PC-3 (cell line): ENCODE results near the gene PPP2R3B. TPM values are rescaled to one million over a fixed set of nuclear protein-coding genes. Genes with fewer than 3 reads are reported as not detected.
A peak's percentile ranks its signal among the peaks of the same experiment; 100 is the strongest.
"Not testable (repeated sequence)": the region's sequence is repeated elsewhere in the genome, so short reads cannot be mapped to it uniquely, and the experiment has no call there.

ENCODE experiments used
- ATAC-seq: fragments of 200-7000 bp; cut with Tn5 transposase; 2 replicates; pipeline ENCODE4 v1.9.1; 2020; ENCODE audit warnings: mild to moderate bottlenecking, moderate library complexity
- BruUV-seq: library from RNA; stranded (reverse); fragments of 400-500 nt; replicated peaks from 2 replicates; lab custom pipeline; 2021; lab: Mats Ljungman, UMichigan
- CTCF ChIA-PET: fragments of 300-600 bp; sonication (Branson Sonifier 250); formaldehyde crosslinking; loops from one replicate; lab custom pipeline; 2022; ENCODE audit warnings: antibody characterized with exemption; lab: Charles Lee
- POLR2A ChIA-PET: fragments of 300-600 bp; sonication (Branson Sonifier 250); formaldehyde crosslinking; loops from one replicate; lab custom pipeline; 2022; ENCODE audit warnings: antibody characterized with exemption; ENCODE audit not compliant: unreplicated experiment; lab: Charles Lee
- DNase-seq: peaks from one replicate; pipeline ENCODE4 v3.0.0-alpha.2; 2015
- H2AFZ ChIP-seq: fragments of 300-600 bp; sonication (generic); 2 replicates; pipeline ENCODE4 v1.6.0; 2016; ENCODE audit warnings: antibody characterized with exemption, low read length
- H3F3A ChIP-seq: fragments of 300-600 bp; sonication (generic); one replicate; pipeline ENCODE4 v1.6.0; 2017; ENCODE audit warnings: antibody characterized with exemption, low read length, control low read depth, mild to moderate bottlenecking; ENCODE audit not compliant: unreplicated experiment
- H3K27ac ChIP-seq: fragments of 300-600 bp; sonication (generic); 2 replicates; pipeline ENCODE4 v1.5.1; 2016; ENCODE audit warnings: mild to moderate bottlenecking, low read length
- H3K27me3 ChIP-seq: fragments of 300-600 bp; sonication (generic); 2 replicates; pipeline ENCODE4 v1.6.1; 2016; ENCODE audit warnings: low read length, mixed read lengths
- H3K36me3 ChIP-seq: fragments of 300-600 bp; sonication (generic); 2 replicates; pipeline ENCODE4 v1.6.1; 2016; ENCODE audit warnings: low read depth, mixed run types, low read length, mixed read lengths
- H3K4me1 ChIP-seq: fragments of 300-600 bp; sonication (generic); 2 replicates; pipeline ENCODE4 v1.5.1; 2016; ENCODE audit warnings: low read length; ENCODE audit not compliant: insufficient read depth
- H3K4me2 ChIP-seq: fragments of 300-600 bp; sonication (generic); 2 replicates; pipeline ENCODE4 v1.6.0; 2016; ENCODE audit warnings: low read length
- H3K4me3 ChIP-seq: fragments of 300-600 bp; sonication (generic); 2 replicates; pipeline ENCODE4 v1.5.1; 2016; ENCODE audit warnings: mild to moderate bottlenecking, low read length, mixed read lengths
- H3K79me2 ChIP-seq: fragments of 300-600 bp; sonication (generic); 2 replicates; pipeline ENCODE4 v1.6.1; 2017; ENCODE audit warnings: low read length, mixed read lengths
- H3K9ac ChIP-seq: fragments of 300-600 bp; sonication (generic); 2 replicates; pipeline ENCODE4 v1.6.0; 2016; ENCODE audit warnings: mild to moderate bottlenecking, low read length
- H3K9me2 ChIP-seq: fragments of 300-600 bp; sonication (generic); replicated peaks from 2 replicates; pipeline ENCODE4 v1.6.1; 2016; ENCODE audit warnings: mixed run types, low read length, mixed read lengths
- H3K9me3 ChIP-seq: fragments of 300-600 bp; sonication (generic); 2 replicates; pipeline ENCODE4 v1.6.1; 2016; ENCODE audit warnings: low read length, mixed read lengths
- H4K20me1 ChIP-seq: fragments of 300-600 bp; sonication (generic); 2 replicates; pipeline ENCODE4 v1.6.1; 2016; ENCODE audit warnings: low read length, mixed read lengths
- CTCF ChIP-seq: fragments of 300-600 bp; sonication (generic); conservative IDR thresholded peaks from 2 replicates; pipeline ENCODE4 v1.5.1; 2017; ENCODE audit warnings: antibody characterized with exemption, low read depth, mild to moderate bottlenecking, low read length
- EZH2 ChIP-seq: fragments of 300-600 bp; sonication (generic); IDR thresholded peaks from one replicate; pipeline ENCODE4 v1.6.1; 2017; ENCODE audit warnings: antibody characterized with exemption, mild to moderate bottlenecking, low read length; ENCODE audit not compliant: unreplicated experiment
- EZH2phosphoT487 ChIP-seq: fragments of 300-600 bp; sonication (generic); IDR thresholded peaks from 2 replicates; pipeline ENCODE4 v1.6.1; 2018; ENCODE audit warnings: mild to moderate bottlenecking, antibody characterized with exemption, low read length, borderline replicate concordance
- intact Hi-C: fragments of 100-400 bp; cut with micrococcal nuclease; formaldehyde crosslinking; loops from 2 replicates; pipeline ENCODE4 v1.9.0; 2023
- total RNA-seq: library from RNA; depleted of rRNA; stranded (reverse); fragments of >200 nt; gene quantifications from 2 replicates; pipeline ENCODE4 v1.2.3, GENCODE V29; 2014

The PPP2R3B gene
- total RNA-seq, 1 experiment from 2014 or later = 35.4 TPM

GRCh38 chrX:329291-329910 lies 57.3 kb downstream of the PPP2R3B start:
- Histone ChIP-seq H4K20me1 (no peaks in the 10 kb centered on the region), H3K27ac (no peak overlapping the region), H3K4me1 (no peaks in the 10 kb centered on the region), H3F3A (no peaks in the 10 kb centered on the region), H3K4me2 (no peak overlapping the region), H3K36me3 (no peaks in the 10 kb centered on the region), H2AFZ (no peak overlapping the region), H3K4me3 (no peak overlapping the region), H3K27me3 (no peaks in the 10 kb centered on the region), H3K9me2 (no peaks in the 10 kb centered on the region), H3K79me2 (no peaks in the 10 kb centered on the region), H3K9ac (no peak overlapping the region), H3K9me3 (no peaks in the 10 kb centered on the region)
- no peak for ATAC-seq
- no peak for DNase-seq
- no TSS peak for BruUV-seq
- ChIA-PET CTCF (no interaction called here), POLR2A (no interaction called here)
- TF ChIP-seq EZH2 (no peak), CTCF (no peak), EZH2phosphoT487 (no peak)
- intact Hi-C loops = no loop called here

- Histone ChIP-seq H3K4me3 (no peak overlapping the region), H4K20me1 (no peaks in the 10 kb centered on the region), H3F3A (no peaks in the 10 kb centered on the region), H3K4me1 (no peaks in the 10 kb centered on the region), H3K4me2 (no peak overlapping the region), H3K27me3 (no peaks in the 10 kb centered on the region), H3K9ac (no peak overlapping the region), H2AFZ (no peak overlapping the region), H3K9me3 (no peaks in the 10 kb centered on the region), H3K9me2 (no peaks in the 10 kb centered on the region), H3K36me3 (no peaks in the 10 kb centered on the region), H3K27ac (no peak overlapping the region), H3K79me2 (no peaks in the 10 kb centered on the region)
- intact Hi-C loops = no loop called here
- no TSS peak for BruUV-seq
- ChIA-PET POLR2A (no interaction called here), CTCF (no interaction called here)
- ATAC-seq (no peak), DNase-seq (no peak)
- TF ChIP-seq EZH2 = no peak
- no peak for TF ChIP-seq EZH2phosphoT487
- no peak for TF ChIP-seq CTCF
These were observed 59.0 kb downstream of the PPP2R3B start for GRCh38 chrX:327660-328126.

GRCh38 chrX:324664-325063 lies 62.0 kb downstream of the PPP2R3B start:
- H3K4me3 ChIP-seq, H3K9me3 ChIP-seq, ATAC-seq, H3K4me2 ChIP-seq, H3K4me1 ChIP-seq, H4K20me1 ChIP-seq, BruUV-seq, H3F3A ChIP-seq, POLR2A ChIA-PET, H2AFZ ChIP-seq, H3K27ac ChIP-seq, H3K9ac ChIP-seq, intact Hi-C loops, H3K79me2 ChIP-seq, H3K36me3 ChIP-seq, CTCF ChIA-PET, H3K9me2 ChIP-seq, H3K27me3 ChIP-seq: not testable (repeated sequence)
- DNase-seq = peak; percentile 32
